Mesenchymal stem cell (in vitro differentiated cells and primary cell): Measurements from ENCODE around the gene KCTD11. TPM values are rescaled to one million over a fixed set of nuclear protein-coding genes. Genes with fewer than 3 reads are reported as not detected.

Experiments
- DNase-seq: peaks from one replicate; pipeline ENCODE4 v3.0.0-alpha.2; 2013
- H2AFZ ChIP-seq: one replicate; pipeline ENCODE4 v1.6.1; 2013; ENCODE audit warnings: low read depth, mild to moderate bottlenecking, control low read depth, inconsistent platforms, low read length, moderate library complexity
- H2AK5ac ChIP-seq: 2 replicates; pipeline ENCODE4 v1.6.1; 2013; ENCODE audit warnings: low read length, moderate library complexity, mild to moderate bottlenecking, inconsistent platforms; ENCODE audit not compliant: severe bottlenecking
- H2BK120ac ChIP-seq: one replicate; pipeline ENCODE4 v1.6.1; 2013; ENCODE audit warnings: low read depth, mild to moderate bottlenecking, inconsistent platforms, low read length, moderate library complexity
- H2BK12ac ChIP-seq, 2 experiments: one replicate each; pipeline ENCODE4 v1.6.1; 2013; ENCODE audit warnings: inconsistent platforms in 2 of 2, low read length in 2 of 2, mild to moderate bottlenecking in 2 of 2, moderate library complexity in 2 of 2, control low read depth in 1 of 2
- H2BK15ac ChIP-seq: one replicate; pipeline ENCODE4 v1.6.1; 2013; ENCODE audit warnings: mild to moderate bottlenecking, low read depth, inconsistent platforms; ENCODE audit not compliant: poor library complexity, severe bottlenecking
- H2BK5ac ChIP-seq: 2 replicates; pipeline ENCODE4 v1.6.1; 2013; ENCODE audit warnings: low read depth, mild to moderate bottlenecking, low read length, control low read depth, inconsistent platforms; ENCODE audit not compliant: poor library complexity, severe bottlenecking
- H3K14ac ChIP-seq, 2 experiments: one replicate each; pipeline ENCODE4 v1.6.1; 2013; ENCODE audit warnings: inconsistent platforms in 2 of 2, low read length in 2 of 2, control low read depth in 1 of 2, mild to moderate bottlenecking in 1 of 2, moderate library complexity in 1 of 2
- H3K18ac ChIP-seq, 2 experiments: one replicate each; pipeline ENCODE4 v1.6.1; 2013; ENCODE audit warnings: inconsistent platforms in 2 of 2, low read length in 2 of 2, control low read depth in 1 of 2, low read depth in 1 of 2, mild to moderate bottlenecking in 1 of 2
- H3K23ac ChIP-seq, 2 experiments: one replicate each; pipeline ENCODE4 v1.6.1; 2013; ENCODE audit warnings: inconsistent platforms in 2 of 2, low read length in 2 of 2, mild to moderate bottlenecking in 2 of 2, moderate library complexity in 2 of 2, control low read depth in 1 of 2
- H3K27ac ChIP-seq: 2 replicates; pipeline ENCODE4 v1.5.1; 2013; ENCODE audit warnings: mild to moderate bottlenecking, moderate library complexity, low read length, control low read depth, inconsistent platforms; ENCODE audit not compliant: poor library complexity, severe bottlenecking
- H3K27me3 ChIP-seq, 2 experiments: 2 replicates each; pipeline versions ENCODE4 v1.6.1 to v1.7.0; 2013; ENCODE audit warnings: low read length in 2 of 2, mild to moderate bottlenecking in 2 of 2, moderate library complexity in 2 of 2, control low read depth in 1 of 2, inconsistent platforms in 1 of 2; ENCODE audit not compliant: control insufficient read depth in 1 of 2, insufficient read depth in 1 of 2
- H3K36me3 ChIP-seq, 2 experiments: 2 replicates each; pipeline versions ENCODE4 v1.6.1 to v1.7.0; 2013; ENCODE audit warnings: low read length in 2 of 2, control low read depth in 1 of 2, inconsistent platforms in 1 of 2, low read depth in 1 of 2, mild to moderate bottlenecking in 1 of 2; ENCODE audit not compliant: insufficient read depth in 2 of 2, control insufficient read depth in 1 of 2
- H3K4ac ChIP-seq, 2 experiments: one replicate each; pipeline ENCODE4 v1.6.1; 2013; ENCODE audit warnings: inconsistent platforms in 2 of 2, low read length in 2 of 2, mild to moderate bottlenecking in 2 of 2, moderate library complexity in 2 of 2, control low read depth in 1 of 2, low read depth in 1 of 2
- H3K4me1 ChIP-seq: 2 replicates; pipeline ENCODE4 v1.6.1; 2013; ENCODE audit warnings: low read depth, low read length, control low read depth; ENCODE audit not compliant: control insufficient read depth, insufficient read depth
- H3K4me2 ChIP-seq: 2 replicates; pipeline ENCODE4 v1.6.1; 2013; ENCODE audit warnings: low read length, mild to moderate bottlenecking, inconsistent platforms; ENCODE audit not compliant: poor library complexity, severe bottlenecking
- H3K4me3 ChIP-seq, 2 experiments: 2 replicates each; pipeline versions ENCODE4 v1.5.1 to v1.7.0; 2013; ENCODE audit warnings: low read length in 2 of 2, mild to moderate bottlenecking in 2 of 2, control low read depth in 1 of 2, low read depth in 1 of 2; ENCODE audit not compliant: insufficient read depth in 1 of 2
- H3K79me1 ChIP-seq: replicated peaks from 2 replicates; pipeline ENCODE4 v1.6.1; 2013; ENCODE audit warnings: mild to moderate bottlenecking, control low read depth, low read length, inconsistent platforms; ENCODE audit not compliant: poor library complexity, severe bottlenecking
- H3K9ac ChIP-seq: 2 replicates; pipeline ENCODE4 v1.7.0; 2013; ENCODE audit warnings: mild to moderate bottlenecking, low read length, moderate library complexity
- H3K9me3 ChIP-seq: 2 replicates; pipeline ENCODE4 v1.7.0; 2013; ENCODE audit warnings: mild to moderate bottlenecking, low read length; ENCODE audit not compliant: control insufficient read depth
- H4K8ac ChIP-seq: one replicate; pipeline ENCODE4 v1.6.1; 2013; ENCODE audit warnings: inconsistent platforms, mild to moderate bottlenecking, low read length, moderate library complexity
- H4K91ac ChIP-seq: one replicate; pipeline ENCODE4 v1.6.1; 2013; ENCODE audit warnings: mild to moderate bottlenecking, low read length, inconsistent platforms
- WGBS: methylation state at CpG from one replicate; pipeline ENCODE4 v1.1.7; 2013; ENCODE audit warnings: mixed read lengths; 5-methylcytosine and 5-hydroxymethylcytosine counted together
- small RNA-seq: library from polyadenylated mRNA; stranded (forward); fragments of <200 nt; extraction: miRNeasy Mini kit (QIAGEN cat#:217004); gene quantifications from one replicate; pipeline ENCODE3, GENCODE V24; 2013; ENCODE audit warnings: low read depth

Gene KCTD11

GRCh38 chr17:7403977-7404736, 52.2 kb downstream of the KCTD11 start, which contains the start of gene TMEM256:
Gene TMEM256, minus strand, starts transcription at chr17:7404097. Its CDS starts 13 bp downstream, at chr17:7404084.
- H3K36me3 ChIP-seq: peaks cover 7 to 11% of the 10 kb centered on the region in 2 experiments
- no peaks in the 10 kb centered on the region for H3K27me3 ChIP-seq
- H4K8ac ChIP-seq: peak within 1 kb of the TSS; percentile 99
- peak within 1 kb of the TSS; percentile 84 for H3K4me2 ChIP-seq
- H3K79me1 ChIP-seq: peaks cover 13% of the 10 kb centered on the region
- peak within 1 kb of the TSS; percentile 80 to 90 for H3K4me3 ChIP-seq
- peak within 1 kb of the TSS; percentile 82 for H2BK5ac ChIP-seq
- peak within 1 kb of the TSS; percentile 95 to 96 for H3K18ac ChIP-seq
- peak within 1 kb of the TSS; percentile 84 for H2AFZ ChIP-seq
- H3K9ac ChIP-seq: peak within 1 kb of the TSS; percentile 91
- H2BK12ac ChIP-seq: peak within 1 kb of the TSS in 1 of 2 experiments; percentile 88
- H2BK120ac ChIP-seq: peak within 1 kb of the TSS; percentile 75
- peaks cover 20% of the 10 kb centered on the region for H3K4me1 ChIP-seq
- peak within 1 kb of the TSS; percentile 31 for H2AK5ac ChIP-seq
- H3K27ac ChIP-seq: peak within 1 kb of the TSS; percentile 97
- H3K23ac ChIP-seq: peak within 1 kb of the TSS in 1 of 2 experiments; percentile 97
- no peaks in the 10 kb centered on the region for H3K9me3 ChIP-seq
- peak within 1 kb of the TSS; percentile 80 for H2BK15ac ChIP-seq
- peak; percentile 100 for DNase-seq
- peak within 1 kb of the TSS in 1 of 2 experiments; percentile 76 for H3K4ac ChIP-seq
- peak within 1 kb of the TSS; percentile 62 to 81 for H3K14ac ChIP-seq
- H4K91ac ChIP-seq: peak within 1 kb of the TSS; percentile 65
- under 1% methylated on average over 48 of the region's 49 CpGs for WGBS

Small RNA genes within 50 kb of the gene (small RNA-seq; reads per million reads assigned to genes)
- not detected for gene AC026954.2
